22Rv1 (cell line): Measurements from ENCODE around the gene ADAM29.

Experiments
- CTCF ChIP-seq: fragments of 450-650 bp; IDR thresholded peaks from 2 replicates; pipeline ENCODE4 v1.5.1; 2017; ENCODE audit warnings: mild to moderate bottlenecking
- ZFX ChIP-seq: fragments of 450-650 bp; IDR thresholded peaks from 2 replicates; pipeline ENCODE4 v1.6.1; 2017; ENCODE audit warnings: antibody characterized with exemption, borderline replicate concordance

- TF ChIP-seq CTCF = no peak
- TF ChIP-seq ZFX = no peak
These were observed 10.6 kb downstream of the ADAM29 start for GRCh38 chr4:174928575-174929253.
